Transverse colon (tissue), 4 donors: Measurements from ENCODE around the gene CFLAR. TPM values are rescaled to one million over a fixed set of nuclear protein-coding genes. Genes with fewer than 3 reads are reported as not detected.

Experiments used
- DNase-seq: peaks from one replicate; pipeline ENCODE4 v3.0.0-alpha.2; 2019
- H3K27ac ChIP-seq, 4 donors: fragments of 200-600 bp; sonication (generic); 2 replicates each; pipeline ENCODE4 v1.5.1; 2016 to 2018; ENCODE audit warnings: inconsistent platforms in 4 of 4
- H3K27me3 ChIP-seq: fragments of 200-600 bp; sonication (generic); 2 replicates; pipeline ENCODE4 v1.5.1; 2017; ENCODE audit warnings: inconsistent platforms
- H3K36me3 ChIP-seq, 4 donors: fragments of 200-600 bp; sonication (generic); 2 replicates each; pipeline ENCODE4 v1.5.1; 2017 to 2019; ENCODE audit warnings: inconsistent platforms in 4 of 4
- H3K4me1 ChIP-seq, 4 donors: fragments of 200-600 bp; sonication (generic); 2 replicates each; pipeline ENCODE4 v1.5.1; 2017 to 2020; ENCODE audit warnings: inconsistent platforms in 4 of 4
- H3K4me3 ChIP-seq, 4 donors: fragments of 200-600 bp; sonication (generic); 1 replicate in 1 of 4; 2 replicates in 3 of 4; pipeline versions ENCODE4 v1.5.1 to v1.6.1; 2017 to 2019; ENCODE audit warnings: inconsistent platforms in 4 of 4
- H3K9me3 ChIP-seq, 2 donors: fragments of 200-600 bp; sonication (generic); 2 replicates each; pipeline ENCODE4 v1.5.1; 2017 to 2019; ENCODE audit warnings: inconsistent platforms in 2 of 2
- CTCF ChIP-seq, 5 experiments: fragments of 200-600 bp in 3 of 5; fragments of 450-650 bp in 2 of 5; sonication (generic) in 3 of 5; IDR thresholded peaks; 1 replicate in 2 of 5; 2 replicates in 3 of 5; pipeline ENCODE4 v1.5.1; 2016 to 2017; ENCODE audit warnings: antibody characterized with exemption in 5 of 5, inconsistent platforms in 3 of 5, mild to moderate bottlenecking in 2 of 5, moderate library complexity in 1 of 5
- EP300 ChIP-seq: sonication (generic); formaldehyde crosslinking; IDR thresholded peaks from one replicate; pipeline ENCODE4 v1.6.1; 2017; ENCODE audit warnings: antibody characterized with exemption, low read depth
- POLR2A ChIP-seq: fragments of 450-650 bp; IDR thresholded peaks from one replicate; pipeline ENCODE4 v1.6.1; 2016; ENCODE audit warnings: antibody characterized with exemption, mild to moderate bottlenecking, moderate library complexity
- POLR2AphosphoS5 ChIP-seq, 3 donors: sonication (generic); formaldehyde crosslinking; IDR thresholded peaks; one replicate each; pipeline ENCODE4 v1.6.1; 2016; ENCODE audit warnings: antibody characterized with exemption in 3 of 3
- WGBS, 2 donors: methylation state at CpG; one replicate each; pipeline ENCODE4 v1.1.5; 2018; ENCODE audit warnings: low coverage in 1 of 2; 5-methylcytosine and 5-hydroxymethylcytosine counted together
- in situ Hi-C, 4 donors: fragments of 200-750 bp; cut with MboI; loops; one replicate each; pipeline versions ENCODE4 v1.15.0 to v1.15.1; 2017; ENCODE audit warnings: low sequenced_read_pairs in 3 of 4, low pct_ligation_motif_present in 1 of 4, low pct_unique_long_range_greater_than_20kb in 1 of 4
- intact Hi-C: fragments of 100-400 bp; cut with DNase I; formaldehyde crosslinking; loops from one replicate; pipeline ENCODE4 v1.15.1; 2023; ENCODE audit warnings: low total_unique reads
- total RNA-seq, 4 donors: library from RNA; depleted of rRNA; stranded (reverse); fragments of >200 nt; gene quantifications; one replicate each; pipeline ENCODE4 v1.1.0, GENCODE V29; 2016

Gene CFLAR
- total RNA-seq, 4 donors from 2014 or later, result 148 to 449 (median 323) TPM

DNA sequence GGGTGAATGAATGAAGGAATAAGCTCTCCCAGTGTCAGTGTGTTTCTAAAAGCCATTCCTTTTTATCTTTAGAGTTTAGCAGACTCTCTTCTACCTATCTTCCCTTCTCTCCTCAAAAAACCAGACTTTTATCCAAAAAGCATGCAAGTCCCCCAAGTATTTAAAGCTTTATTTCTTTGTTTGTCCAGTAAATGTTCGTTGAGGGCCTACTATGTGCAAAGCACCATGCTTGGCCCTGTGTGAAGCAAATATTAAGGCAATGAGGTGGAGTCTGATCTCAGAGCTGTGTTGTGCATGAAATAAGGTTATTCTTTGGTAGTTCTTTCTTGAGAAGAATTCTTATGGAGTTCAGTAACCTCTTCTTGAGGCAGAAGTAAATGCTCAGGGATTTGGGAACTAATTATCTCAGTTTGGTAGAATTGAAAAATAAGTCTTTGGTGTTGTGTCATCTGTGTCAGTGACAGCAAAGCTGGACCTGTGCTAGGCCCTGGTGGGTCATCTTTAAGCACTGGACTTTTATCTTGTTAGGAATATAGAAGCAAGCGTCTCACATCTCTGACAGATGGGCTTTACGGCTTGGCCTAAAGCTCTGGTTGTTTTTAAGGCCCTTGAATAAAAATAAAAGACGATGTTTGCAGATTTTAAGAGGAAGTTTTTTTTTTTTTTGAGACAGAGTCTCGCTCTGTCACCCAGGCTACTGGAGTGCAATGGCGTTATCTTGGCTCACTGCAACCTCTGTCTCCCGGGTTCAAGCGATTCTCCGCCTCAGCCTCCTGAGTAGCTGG is 38.8 kb downstream of the CFLAR start:
- Histone ChIP-seq H3K4me3 (no peak overlapping the region), H3K36me3 (peaks cover 0 to 46% (median 22%) of the 10 kb centered on the region in 4 donors), H3K27ac (peak overlapping the region; percentile 24 to 62 (median 36)), H3K4me1 (peaks cover 10 to 71% (median 42%) of the 10 kb centered on the region in 4 donors), H3K9me3 (no peaks in the 10 kb centered on the region), H3K27me3 (no peaks in the 10 kb centered on the region)
- intact Hi-C loops (no loop called here), in situ Hi-C loops (loop anchor here in 1 of 4 donors (25.0 kb wide), 1 partner anchor 243 kb away; no protein-coding TSS in a partner anchor)
- no peak for DNase-seq
- WGBS, 2 donors, result 83 to 84% methylated on average over 6 to 9 of the region's 9 CpGs
- TF ChIP-seq CTCF (IDR thresholded peaks at IDR 0.05) (no peak), POLR2AphosphoS5 (IDR thresholded peaks at IDR 0.05) (no peak), EP300 (no peak), POLR2A (no peak)

DNA sequence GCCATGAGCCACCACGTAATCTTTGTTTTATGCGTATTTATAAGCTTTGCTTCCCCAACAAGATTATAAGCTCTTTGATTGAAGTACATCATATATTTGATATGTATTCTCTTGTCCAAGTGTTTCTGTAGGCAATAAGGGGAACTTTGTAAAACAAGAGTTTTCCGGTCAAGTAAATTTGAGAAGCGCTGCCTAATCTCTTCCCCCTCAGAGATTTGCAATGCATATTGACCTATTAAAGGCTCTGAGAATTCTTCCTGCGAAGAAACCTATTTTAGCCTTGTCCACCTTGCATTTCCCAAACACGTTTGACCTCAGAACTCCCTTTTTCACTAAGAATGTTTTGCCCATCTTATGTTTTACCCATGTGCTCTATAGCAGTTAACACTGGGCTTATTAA is 40.1 kb downstream of the CFLAR start:
- in situ Hi-C loops (loop anchor here in 1 of 4 donors (25.0 kb wide), 1 partner anchor 244 kb away; no protein-coding TSS in a partner anchor), intact Hi-C loops (no loop called here)
- Histone ChIP-seq H3K27me3 (no peaks in the 10 kb centered on the region), H3K9me3 (no peaks in the 10 kb centered on the region), H3K4me3 (no peak overlapping the region), H3K4me1 (peaks cover 10 to 58% (median 30%) of the 10 kb centered on the region in 4 donors), H3K36me3 (peaks cover 0 to 57% (median 26%) of the 10 kb centered on the region in 4 donors), H3K27ac (peak overlapping the region; percentile 36 to 75 (median 50))
- TF ChIP-seq EP300, result no peak
- TF ChIP-seq CTCF (IDR thresholded peaks at IDR 0.05), result no peak
- no peak for TF ChIP-seq POLR2A
- no peak for TF ChIP-seq POLR2AphosphoS5 (IDR thresholded peaks at IDR 0.05)
- DNase-seq, result no peak
- WGBS, 2 donors, result 82 to 83% methylated on average over 6 of the region's 6 CpGs

DNA sequence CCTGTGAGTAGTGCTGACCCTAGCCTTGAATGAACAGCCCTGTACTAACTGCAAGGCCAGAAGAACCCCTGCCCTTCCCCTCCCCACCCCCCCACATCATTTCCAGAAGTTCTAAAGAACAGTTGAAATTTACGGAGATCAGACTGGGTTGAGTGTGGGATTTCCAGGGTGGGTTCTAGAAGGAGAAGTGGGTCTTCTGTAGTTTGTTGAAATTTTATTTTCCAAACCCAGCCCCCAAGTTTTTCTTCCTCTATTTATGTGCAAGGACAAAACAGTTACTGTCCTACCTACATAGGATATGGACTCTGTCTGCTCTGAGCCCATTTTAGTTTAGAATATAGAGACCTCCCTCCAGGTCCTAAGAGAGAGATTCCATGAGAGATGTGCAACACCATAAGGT is 40.7 kb downstream of the CFLAR start:
- intact Hi-C loops, result no loop called here
- Histone ChIP-seq H3K4me3 (no peak overlapping the region), H3K9me3 (no peaks in the 10 kb centered on the region), H3K36me3 (peaks cover 0 to 62% (median 27%) of the 10 kb centered on the region in 4 donors), H3K4me1 (peaks cover 10 to 52% (median 24%) of the 10 kb centered on the region in 4 donors), H3K27ac (peak overlapping the region in 3 of 4 donors; percentile 62 to 75 (median 70)), H3K27me3 (no peaks in the 10 kb centered on the region)
- TF ChIP-seq EP300, result no peak
- TF ChIP-seq CTCF (IDR thresholded peaks at IDR 0.05), result no peak
- no peak for TF ChIP-seq POLR2A
- no peak for TF ChIP-seq POLR2AphosphoS5 (IDR thresholded peaks at IDR 0.05)
- no peak for DNase-seq
- in situ Hi-C loops, result loop anchor here in 1 of 4 donors (25.0 kb wide), 1 partner anchor 244 kb away; no protein-coding TSS in a partner anchor
- 0 to 14% methylated on average over 1 of the region's 1 CpG for WGBS, 2 donors

DNA sequence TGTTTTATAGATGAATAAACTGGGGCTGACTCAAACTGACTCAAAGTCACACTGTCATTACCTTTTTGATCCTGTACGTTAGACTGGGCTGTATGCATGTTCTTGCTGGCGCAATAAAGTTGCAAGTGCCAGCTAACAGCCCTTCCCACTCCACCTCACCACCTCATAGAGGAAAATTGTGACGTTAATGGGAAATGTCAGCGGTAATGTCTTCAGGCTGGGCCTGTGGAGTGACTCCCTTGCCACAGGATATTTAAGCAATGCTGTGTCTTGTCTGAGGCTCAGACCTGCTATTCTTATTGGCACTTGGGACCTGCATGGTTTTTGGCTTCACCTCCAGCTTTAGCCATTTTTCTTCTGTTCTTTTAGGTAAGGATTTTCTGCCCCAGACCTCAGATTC is 41.7 kb downstream of the CFLAR start:
- peak overlapping the region; percentile 62 to 79 (median 72) for H3K27ac ChIP-seq
- intact Hi-C loops (no loop called here), in situ Hi-C loops (loop anchor here in 1 of 4 donors (25.0 kb wide), 1 partner anchor 245 kb away; no protein-coding TSS in a partner anchor)
- WGBS, 2 donors, result 33 to 60% methylated on average over 1 to 4 of the region's 4 CpGs
- TF ChIP-seq POLR2A (no peak), POLR2AphosphoS5 (IDR thresholded peaks at IDR 0.05) (peak in 2 of 3 donors; percentile 5 to 29)
- no peaks in the 10 kb centered on the region for H3K27me3 ChIP-seq
- no peaks in the 10 kb centered on the region for H3K9me3 ChIP-seq
- DNase-seq, result peak; percentile 28
- peaks cover 10 to 43% (median 17%) of the 10 kb centered on the region in 4 donors for H3K4me1 ChIP-seq
- peaks cover 0 to 62% (median 30%) of the 10 kb centered on the region in 4 donors for H3K36me3 ChIP-seq
- H3K4me3 ChIP-seq, result no peak overlapping the region
